HG03066 (cell line): ENCODE results near the gene COL17A1.

ENCODE experiments used
- ATAC-seq: cut with Tn5 transposase; IDR thresholded peaks from one replicate; pipeline ENCODE4 v1.9.1; 2021; ENCODE audit warnings: low read depth; ENCODE audit not compliant: unreplicated experiment

Gene COL17A1

GRCh38 chr10:104085801-104086400 is at the start of gene COL17A1:
COL17A1 (minus strand) TSS chr10:104085880; CDS start chr10:104080673, 5,207 bp downstream.
- no peak for ATAC-seq

- no peak for ATAC-seq
Measured at GRCh38 chr10:104130041-104130440, 44.4 kb upstream of the COL17A1 start.

- no peak for ATAC-seq
Measured at GRCh38 chr10:104128214-104128613, 42.5 kb upstream of the COL17A1 start.

- no peak for ATAC-seq
Measured at GRCh38 chr10:104127411-104127810, 41.7 kb upstream of the COL17A1 start.

DNA sequence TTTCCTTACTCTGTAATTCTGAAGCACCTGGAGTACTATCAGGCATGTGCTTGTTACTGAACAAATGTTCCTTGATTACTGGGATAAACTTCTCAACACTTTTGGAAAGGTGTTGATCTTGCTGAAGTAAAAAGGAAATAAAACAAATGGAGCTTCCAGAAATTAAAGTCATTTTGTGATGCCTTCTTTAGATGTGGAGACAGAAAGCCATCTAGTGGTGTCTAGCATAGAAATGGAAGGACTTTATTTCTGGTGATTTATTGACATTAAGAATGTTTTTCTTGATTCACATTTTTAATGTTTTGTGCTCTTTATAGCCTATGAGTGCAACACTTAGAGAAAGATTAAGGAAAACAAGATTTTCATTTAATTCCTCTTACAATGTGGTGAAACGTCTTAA is 37.7 kb upstream of the COL17A1 start:
- no peak for ATAC-seq

GRCh38 chr10:104122225-104123107 is 36.8 kb upstream of the COL17A1 start:
- peak; percentile 2 for ATAC-seq

- ATAC-seq = peak; percentile 86
Measured at GRCh38 chr10:104121485-104122224, 36.0 kb upstream of the COL17A1 start, which contains the start of gene SFR1. SFR1 (plus strand) TSS chr10:104122171; CDS start chr10:104122184, 13 bp downstream.

GRCh38 chr10:104120903-104121484 is 35.3 kb upstream of the COL17A1 start:
- ATAC-seq = peak; percentile 26

DNA sequence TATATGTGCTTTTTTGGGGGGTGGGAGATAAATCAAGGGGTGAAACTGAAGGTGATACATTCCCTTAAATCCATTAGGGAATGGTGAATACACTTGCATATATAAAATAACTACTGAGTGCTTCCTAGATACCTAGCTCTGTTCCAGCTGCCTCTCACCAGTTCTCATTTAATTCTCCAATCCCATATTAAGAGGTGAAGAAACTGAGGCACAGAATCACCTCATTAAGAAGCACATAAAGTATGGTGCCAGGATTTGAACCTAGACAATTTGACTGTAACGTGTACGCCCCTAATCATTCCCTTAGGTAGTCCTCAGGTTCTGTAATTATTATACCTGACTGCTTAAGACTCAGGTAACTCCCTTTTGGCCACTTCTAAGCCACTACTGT is 34.8 kb upstream of the COL17A1 start:
- ATAC-seq = no peak

DNA sequence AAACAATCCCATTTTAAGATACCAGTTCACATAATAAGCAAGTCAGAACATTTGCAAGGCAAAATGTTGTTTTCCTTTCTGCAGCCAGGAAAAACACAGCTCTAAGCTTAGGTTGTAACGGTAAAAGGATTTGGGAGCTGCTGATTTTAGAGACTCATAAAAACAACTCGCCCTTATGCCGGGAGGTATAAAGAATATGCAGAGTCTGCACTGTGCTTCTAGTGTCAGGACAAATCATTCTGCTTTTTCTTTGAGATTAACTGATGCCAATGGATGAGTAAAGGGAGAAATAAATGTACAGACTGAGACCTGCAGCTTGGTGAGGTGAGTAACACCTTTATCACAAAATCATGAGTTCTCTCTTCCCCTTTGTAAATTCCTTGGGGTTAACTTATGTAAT is 34.3 kb upstream of the COL17A1 start:
- ATAC-seq = no peak

DNA sequence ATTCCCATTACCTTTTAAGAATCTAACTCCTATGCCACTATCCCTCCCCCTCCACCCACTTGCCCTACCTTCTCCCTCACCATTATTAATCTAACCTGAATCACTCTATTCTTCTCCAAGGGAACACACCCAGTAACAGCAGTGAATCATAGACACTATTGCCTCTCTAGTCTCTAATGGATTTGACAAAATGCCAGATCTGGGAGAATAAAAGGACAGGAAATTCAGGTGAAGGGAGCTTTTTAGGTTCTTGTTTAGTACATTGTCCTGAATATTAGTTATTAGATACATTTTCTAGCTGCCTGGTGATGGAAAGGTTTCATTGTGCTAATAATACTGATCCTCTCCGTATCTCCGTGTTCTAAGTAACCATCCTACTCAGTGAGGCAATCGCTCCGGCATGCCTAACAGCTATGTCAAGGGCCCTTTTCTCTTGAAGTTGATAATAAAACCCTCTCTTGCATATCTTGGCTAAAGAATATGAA is 32.2 kb upstream of the COL17A1 start:
- no peak for ATAC-seq

DNA sequence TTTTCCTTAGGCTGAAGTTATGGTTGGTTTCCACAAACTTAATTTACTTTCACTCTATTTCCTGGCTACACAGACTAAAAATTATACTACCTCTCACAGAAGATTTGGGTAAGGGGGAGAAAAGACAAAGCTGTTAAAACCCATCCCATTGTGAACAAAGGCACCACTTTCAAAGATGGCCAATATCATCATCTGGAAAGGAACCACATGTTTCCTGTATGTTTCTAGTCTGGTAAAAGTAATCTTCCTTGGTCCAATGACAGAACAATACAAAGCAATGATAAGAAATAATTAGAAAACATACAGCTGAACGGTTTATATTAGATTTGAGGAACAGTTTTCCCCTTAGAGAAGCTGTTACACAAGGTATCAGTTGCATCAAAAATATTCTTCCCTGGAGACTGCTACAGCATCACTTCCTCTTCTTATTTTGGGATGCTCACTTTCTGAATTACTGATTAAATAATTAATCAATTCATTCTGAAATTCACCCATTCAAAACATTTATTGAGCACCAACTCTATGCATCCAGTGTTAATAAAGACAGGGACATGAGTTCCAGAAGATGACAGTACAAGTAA is 27.8 kb upstream of the COL17A1 start:
- ATAC-seq = no peak

DNA sequence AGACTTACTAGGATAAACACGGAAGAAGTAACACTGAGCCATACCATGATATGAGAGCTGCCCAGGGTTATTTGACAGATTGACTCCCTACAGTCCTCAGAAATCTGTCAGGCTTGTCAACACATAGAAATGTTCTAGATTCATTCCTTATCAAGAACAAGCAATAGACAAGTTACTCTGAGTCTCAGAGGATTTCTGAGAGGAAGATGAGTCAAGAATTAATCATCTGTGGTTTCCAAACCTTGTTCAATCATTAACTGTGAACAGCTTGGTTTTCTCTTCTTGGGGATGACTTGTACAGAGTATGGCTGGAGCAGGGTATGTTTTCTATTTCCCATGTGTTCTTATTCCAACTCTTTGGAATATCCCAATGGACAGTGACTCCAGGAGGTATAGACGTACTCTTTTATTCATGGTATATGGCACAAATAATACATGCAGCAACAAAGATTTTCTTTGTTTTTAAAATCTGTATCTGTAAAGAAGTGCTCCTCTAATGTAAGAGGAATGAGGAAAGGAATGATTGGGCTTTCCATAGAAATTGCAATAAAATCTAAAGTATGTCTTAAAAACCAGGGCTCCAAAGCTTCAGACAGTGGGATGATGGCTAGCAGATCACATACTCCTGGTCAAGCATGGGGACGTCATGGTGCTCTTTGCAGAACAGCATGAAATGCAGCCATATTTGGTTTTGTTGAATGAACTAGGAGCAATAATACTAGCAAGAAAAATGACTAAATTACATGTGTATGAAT is 24.4 kb upstream of the COL17A1 start:
- peak; percentile 83 for ATAC-seq

DNA sequence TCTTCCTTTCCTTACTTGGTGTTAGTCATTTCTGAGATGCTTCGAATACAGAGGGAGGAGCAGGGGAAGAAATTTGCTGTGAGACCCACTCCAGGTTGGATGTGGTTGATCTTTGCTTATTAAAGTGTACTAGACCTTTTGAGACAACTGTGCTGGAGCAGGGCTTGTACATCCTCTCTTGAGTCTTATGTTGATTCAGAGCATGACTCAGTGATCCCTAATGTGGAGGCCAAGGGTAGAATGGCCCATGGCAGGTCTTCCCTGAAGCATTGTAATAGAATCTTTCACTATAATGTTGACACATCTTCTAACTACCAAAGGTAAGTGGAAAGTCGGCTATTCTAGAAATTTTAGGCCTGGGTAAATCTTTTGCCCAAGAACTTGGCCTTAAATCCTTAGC is 19.2 kb upstream of the COL17A1 start:
- ATAC-seq = no peak

GRCh38 chr10:104104418-104104817 is 18.7 kb upstream of the COL17A1 start:
- no peak for ATAC-seq

- peak; percentile 58 for ATAC-seq
Measured at GRCh38 chr10:104103956-104104355, 18.3 kb upstream of the COL17A1 start.

DNA sequence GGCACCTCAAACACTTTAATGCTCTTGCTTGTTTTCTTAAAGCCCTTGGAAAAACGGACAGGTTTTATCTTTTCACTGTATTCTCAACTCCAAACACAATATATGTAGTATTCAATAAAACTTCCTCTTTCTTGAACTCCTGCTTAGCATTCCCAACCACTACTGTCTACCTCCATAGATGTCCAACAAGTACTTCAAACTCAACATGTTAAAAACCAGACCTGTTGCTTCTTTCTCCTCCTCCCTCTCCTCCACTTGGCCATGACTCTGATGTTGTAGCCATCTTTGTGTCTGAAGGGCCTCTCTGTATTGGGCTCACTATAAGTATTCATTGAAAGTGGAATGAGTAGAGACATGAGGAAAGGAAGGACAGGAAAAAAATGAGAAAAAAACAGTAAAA is 16.2 kb upstream of the COL17A1 start:
- no peak for ATAC-seq

GRCh38 chr10:104100795-104101194 is 15.1 kb upstream of the COL17A1 start:
- no peak for ATAC-seq

GRCh38 chr10:104099941-104100340 is 14.3 kb upstream of the COL17A1 start:
- no peak for ATAC-seq

GRCh38 chr10:104099269-104099668 is 13.6 kb upstream of the COL17A1 start:
- ATAC-seq = no peak
